Endothelial cell of umbilical vein (primary cell): ENCODE measurements around the gene RCAN1. TPM values are rescaled to one million over a fixed set of nuclear protein-coding genes. Genes with fewer than 3 reads are reported as not detected.
A peak's percentile ranks its signal among the peaks of the same experiment; 100 is the strongest.

Experiments used
- BruUV-seq: library from RNA; stranded (reverse); fragments of 400-500 nt; replicated peaks from 2 replicates; lab custom pipeline; 2021; lab: Mats Ljungman, UMichigan
- CTCF ChIA-PET: fragments of 300-600, 350-600 bp; sonication (Branson Sonifier 250); formaldehyde crosslinking; loops from one replicate; lab custom pipeline; 2021; ENCODE audit warnings: antibody characterized with exemption, inconsistent platforms; lab: Charles Lee
- POLR2A ChIA-PET: fragments of 300-600, 350-600 bp; sonication (Branson Sonifier 250); formaldehyde crosslinking; loops from one replicate; lab custom pipeline; 2021; ENCODE audit warnings: antibody characterized with exemption, inconsistent platforms; lab: Charles Lee
- DNase-seq: peaks from one replicate; pipeline ENCODE4 v3.0.0-alpha.2; 2011; ENCODE audit warnings: low read depth, low spot score
- FAIRE-seq: peaks from 2 replicates; lab custom pipeline; 2011; peaks lifted over from hg19 to GRCh38; lab: Jason Lieb, UNC
- H2AFZ ChIP-seq: 2 replicates; pipeline ENCODE4 v1.6.0; 2012; ENCODE audit warnings: low read depth, low read length, control low read depth, inconsistent platforms
- H3K27ac ChIP-seq: 2 replicates; pipeline ENCODE4 v1.5.1; 2011; ENCODE audit warnings: low read depth, mild to moderate bottlenecking, control low read depth, low read length, moderate library complexity; ENCODE audit not compliant: insufficient read depth
- H3K27me3 ChIP-seq, 2 experiments: 2 replicates each; pipeline versions ENCODE4 v1.6.0 to v1.6.1; 2011; ENCODE audit warnings: low read length in 2 of 2, mixed read lengths in 1 of 2; ENCODE audit not compliant: control insufficient read depth in 2 of 2, insufficient read depth in 2 of 2
- H3K36me3 ChIP-seq, 2 experiments: 2 replicates in 1 of 2; 3 replicates in 1 of 2; pipeline ENCODE4 v1.5.1; 2011; ENCODE audit warnings: low read length in 2 of 2, mild to moderate bottlenecking in 1 of 2, moderate library complexity in 1 of 2; ENCODE audit not compliant: control insufficient read depth in 2 of 2, insufficient read depth in 2 of 2; ENCODE audit errors: extremely low read depth in 1 of 2
- H3K4me1 ChIP-seq: 3 replicates; pipeline ENCODE4 v1.5.1; 2011; ENCODE audit warnings: mild to moderate bottlenecking, low read length; ENCODE audit not compliant: control insufficient read depth, insufficient read depth; ENCODE audit errors: extremely low read depth
- H3K4me2 ChIP-seq: 2 replicates; pipeline ENCODE4 v1.6.1; 2011; ENCODE audit warnings: low read length, control low read depth, mixed read lengths; ENCODE audit not compliant: insufficient read depth
- H3K4me3 ChIP-seq, 3 experiments: fragments of 200-600 bp in 1 of 3; sonication (generic), shearing (Covaris generic) in 1 of 3; replicated peaks in 1 of 3; 2 replicates each; pipeline ENCODE4 v1.5.1; 2011 to 2016; ENCODE audit warnings: control low read depth in 3 of 3, low read length in 3 of 3, mild to moderate bottlenecking in 2 of 3, inconsistent platforms in 1 of 3, low read depth in 1 of 3, moderate library complexity in 1 of 3; ENCODE audit not compliant: insufficient read depth in 1 of 3
- H3K79me2 ChIP-seq: 2 replicates; pipeline ENCODE4 v1.6.0; 2012; ENCODE audit warnings: low read length, inconsistent platforms; ENCODE audit not compliant: control insufficient read depth, insufficient read depth
- H3K9ac ChIP-seq: replicated peaks from 2 replicates; pipeline ENCODE3; 2011; ENCODE audit warnings: low read length, control low read depth; ENCODE audit not compliant: insufficient read depth; ENCODE audit errors: extremely low read depth
- H3K9me1 ChIP-seq: replicated peaks from 3 replicates; pipeline ENCODE4 v1.6.0; 2011; ENCODE audit warnings: mild to moderate bottlenecking, low read length; ENCODE audit not compliant: control insufficient read depth, insufficient read depth; ENCODE audit errors: extremely low read depth
- H3K9me3 ChIP-seq: replicated peaks from 2 replicates; pipeline ENCODE4 v1.5.1; 2012; ENCODE audit warnings: low read length, inconsistent platforms; ENCODE audit not compliant: control insufficient read depth, insufficient read depth
- H4K20me1 ChIP-seq: replicated peaks from 2 replicates; pipeline ENCODE3; 2011; ENCODE audit warnings: mild to moderate bottlenecking, low read length; ENCODE audit not compliant: control insufficient read depth, insufficient read depth; ENCODE audit errors: extremely low read depth
- EZH2 ChIP-seq: IDR thresholded peaks from 2 replicates; pipeline ENCODE4 v1.6.1; 2012; ENCODE audit warnings: borderline replicate concordance, low read depth, mild to moderate bottlenecking, moderate library complexity, low read length, inconsistent platforms; ENCODE audit not compliant: severe bottlenecking
- FOS ChIP-seq: IDR thresholded peaks from 2 replicates; pipeline ENCODE4 v1.6.1; 2011; ENCODE audit warnings: mild to moderate bottlenecking, low read length, moderate library complexity, borderline replicate concordance; ENCODE audit not compliant: insufficient read depth
- GATA2 ChIP-seq: IDR thresholded peaks from 2 replicates; pipeline ENCODE4 v1.7.0; 2011; ENCODE audit warnings: low read depth, mild to moderate bottlenecking, moderate library complexity, mixed read lengths, low read length; ENCODE audit not compliant: insufficient read length, insufficient read depth
- JUN ChIP-seq: IDR thresholded peaks from 2 replicates; pipeline ENCODE4 v1.6.1; 2011; ENCODE audit warnings: borderline replicate concordance, low read depth; ENCODE audit not compliant: insufficient read length, insufficient read depth
- MAX ChIP-seq: IDR thresholded peaks from 2 replicates; pipeline ENCODE4 v1.6.1; 2011; ENCODE audit not compliant: insufficient read depth, insufficient read length
- MYC ChIP-seq: IDR thresholded peaks from one replicate; pipeline ENCODE4 v1.6.1; 2011; ENCODE audit warnings: mild to moderate bottlenecking, low read depth, low read length
- POLR2A ChIP-seq: IDR thresholded peaks from 2 replicates; pipeline ENCODE4 v1.6.1; 2012; ENCODE audit warnings: low read depth, mild to moderate bottlenecking, control low read depth, low read length
- POLR2AphosphoS5 ChIP-seq: IDR thresholded peaks from 2 replicates; pipeline ENCODE4 v1.6.1; 2012; ENCODE audit warnings: low read depth, mild to moderate bottlenecking, control low read depth, low read length, moderate library complexity; ENCODE audit not compliant: insufficient read depth
- dilution Hi-C: fragments of 300-500 bp; cut with MboI; formaldehyde crosslinking; loops from one replicate; pipeline ENCODE4 v1.15.0; 2019; ENCODE audit warnings: low sequenced_read_pairs; ENCODE audit not compliant: extremely low pct_ligation_motif_present
- intact Hi-C: fragments of 100-400 bp; cut with micrococcal nuclease; formaldehyde crosslinking; loops from one replicate; pipeline ENCODE4 v1.10.0; 2022
- polyA plus RNA-seq, 4 experiments: library from polyadenylated mRNA; depleted of rRNA in 3 of 4; stranded (reverse) in 3 of 4; unstranded in 1 of 4; fragments of >200 nt; gene quantifications; 2 replicates each; pipeline versions ENCODE4 v1.2.1 to v1.2.3, GENCODE V29; 2011 to 2012; ENCODE audit warnings: missing spikeins in 1 of 4
- total RNA-seq: library from RNA; stranded (reverse); gene quantifications from 2 replicates; pipeline ENCODE4 v1.2.3, GENCODE V29; 2021
- TF ChIP-seq, protein P1 (sequence below), 2 donors: IDR thresholded peaks; 1 replicate in 1 of 2; 2 replicates in 1 of 2; pipeline ENCODE4 v1.5.1; 2011; ENCODE audit warnings: low read length in 2 of 2, mild to moderate bottlenecking in 2 of 2, moderate library complexity in 2 of 2, control low read depth in 1 of 2, inconsistent platforms in 1 of 2, low read depth in 1 of 2; ENCODE audit not compliant: insufficient read depth in 1 of 2; ENCODE audit errors: extremely low read depth in 1 of 2

The RCAN1 gene
- total and polyA plus RNA-seq, 2 donors (not counting 3 experiments of a cell fraction or from before 2014, with no cell fraction given) = 9.7 to 16.5 TPM

GRCh38 chr21:34640858-34641257 is 25.9 kb upstream of the RCAN1 start:
- Histone ChIP-seq H4K20me1 (no peaks in the 10 kb centered on the region), H3K9me3 (no peaks in the 10 kb centered on the region), H3K4me1 (peaks cover 5% of the 10 kb centered on the region), H3K4me2 (no peak overlapping the region), H3K27me3 (peaks cover 0 to 4% of the 10 kb centered on the region in 2 experiments), H3K36me3 (no peaks in the 10 kb centered on the region), H3K9me1 (no peaks in the 10 kb centered on the region), H3K27ac (no peak overlapping the region), H3K9ac (no peak overlapping the region), H2AFZ (no peak overlapping the region), H3K4me3 (no peak overlapping the region), H3K79me2 (no peaks in the 10 kb centered on the region)
- ChIA-PET POLR2A (no interaction called here), CTCF (interaction anchor here (1.0 to 1.5 kb wide), 3 partner anchors 9 to 130 kb away, joined by 3 to 5 read pairs (median 4); no protein-coding TSS in a partner anchor)
- dilution Hi-C loops = no loop called here
- DNase-seq (peak; percentile 36), FAIRE-seq (peak; percentile 82)
- TF ChIP-seq FOS = peak; percentile 30
- TF ChIP-seq MAX = no peak
- peak; percentile 82 for TF ChIP-seq GATA2
- no peak for TF ChIP-seq MYC
- no peak for TF ChIP-seq JUN
- intact Hi-C loops = no loop called here
- BruUV-seq = no TSS peak

- no peak overlapping the region for H2AFZ ChIP-seq
- no peak overlapping the region for H3K4me3 ChIP-seq
- no peaks in the 10 kb centered on the region for H4K20me1 ChIP-seq
- no TSS peak for BruUV-seq
- ChIA-PET CTCF (interaction anchor here (1.0 to 1.5 kb wide), 3 partner anchors 8 to 129 kb away, joined by 3 to 5 read pairs (median 4); no protein-coding TSS in a partner anchor), POLR2A (no interaction called here)
- H3K4me2 ChIP-seq = no peak overlapping the region
- no peaks in the 10 kb centered on the region for H3K36me3 ChIP-seq
- FAIRE-seq = no peak
- H3K4me1 ChIP-seq = peaks cover 5% of the 10 kb centered on the region
- no peaks in the 10 kb centered on the region for H3K9me3 ChIP-seq
- no peaks in the 10 kb centered on the region for H3K9me1 ChIP-seq
- H3K9ac ChIP-seq = no peak overlapping the region
- no peak overlapping the region for H3K27ac ChIP-seq
- dilution Hi-C loops = no loop called here
- no peaks in the 10 kb centered on the region for H3K79me2 ChIP-seq
- peaks cover 0 to 4% of the 10 kb centered on the region in 2 experiments for H3K27me3 ChIP-seq
- intact Hi-C loops = no loop called here
- no peak for DNase-seq
- TF ChIP-seq EZH2 = no peak
- no peak for TF ChIP-seq MAX
- no peak for TF ChIP-seq MYC
- TF ChIP-seq JUN = no peak
- TF ChIP-seq GATA2 = no peak
- TF ChIP-seq POLR2A = no peak
- TF ChIP-seq FOS = no peak
- TF ChIP-seq POLR2AphosphoS5 = no peak
- TF ChIP-seq, protein P1, sequence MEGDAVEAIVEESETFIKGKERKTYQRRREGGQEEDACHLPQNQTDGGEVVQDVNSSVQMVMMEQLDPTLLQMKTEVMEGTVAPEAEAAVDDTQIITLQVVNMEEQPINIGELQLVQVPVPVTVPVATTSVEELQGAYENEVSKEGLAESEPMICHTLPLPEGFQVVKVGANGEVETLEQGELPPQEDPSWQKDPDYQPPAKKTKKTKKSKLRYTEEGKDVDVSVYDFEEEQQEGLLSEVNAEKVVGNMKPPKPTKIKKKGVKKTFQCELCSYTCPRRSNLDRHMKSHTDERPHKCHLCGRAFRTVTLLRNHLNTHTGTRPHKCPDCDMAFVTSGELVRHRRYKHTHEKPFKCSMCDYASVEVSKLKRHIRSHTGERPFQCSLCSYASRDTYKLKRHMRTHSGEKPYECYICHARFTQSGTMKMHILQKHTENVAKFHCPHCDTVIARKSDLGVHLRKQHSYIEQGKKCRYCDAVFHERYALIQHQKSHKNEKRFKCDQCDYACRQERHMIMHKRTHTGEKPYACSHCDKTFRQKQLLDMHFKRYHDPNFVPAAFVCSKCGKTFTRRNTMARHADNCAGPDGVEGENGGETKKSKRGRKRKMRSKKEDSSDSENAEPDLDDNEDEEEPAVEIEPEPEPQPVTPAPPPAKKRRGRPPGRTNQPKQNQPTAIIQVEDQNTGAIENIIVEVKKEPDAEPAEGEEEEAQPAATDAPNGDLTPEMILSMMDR (IDR thresholded peaks at IDR 0.05; ENCODE audit: extremely low read depth in 1 of 2, insufficient read depth in 1 of 2, low read depth in 1 of 2, low read length in 2 of 2) = no peak
Measured at GRCh38 chr21:34639882-34640788, 25.2 kb upstream of the RCAN1 start.
